Measurements from ENCODE around the gene LZTS2.

The LZTS2 gene

DNA sequence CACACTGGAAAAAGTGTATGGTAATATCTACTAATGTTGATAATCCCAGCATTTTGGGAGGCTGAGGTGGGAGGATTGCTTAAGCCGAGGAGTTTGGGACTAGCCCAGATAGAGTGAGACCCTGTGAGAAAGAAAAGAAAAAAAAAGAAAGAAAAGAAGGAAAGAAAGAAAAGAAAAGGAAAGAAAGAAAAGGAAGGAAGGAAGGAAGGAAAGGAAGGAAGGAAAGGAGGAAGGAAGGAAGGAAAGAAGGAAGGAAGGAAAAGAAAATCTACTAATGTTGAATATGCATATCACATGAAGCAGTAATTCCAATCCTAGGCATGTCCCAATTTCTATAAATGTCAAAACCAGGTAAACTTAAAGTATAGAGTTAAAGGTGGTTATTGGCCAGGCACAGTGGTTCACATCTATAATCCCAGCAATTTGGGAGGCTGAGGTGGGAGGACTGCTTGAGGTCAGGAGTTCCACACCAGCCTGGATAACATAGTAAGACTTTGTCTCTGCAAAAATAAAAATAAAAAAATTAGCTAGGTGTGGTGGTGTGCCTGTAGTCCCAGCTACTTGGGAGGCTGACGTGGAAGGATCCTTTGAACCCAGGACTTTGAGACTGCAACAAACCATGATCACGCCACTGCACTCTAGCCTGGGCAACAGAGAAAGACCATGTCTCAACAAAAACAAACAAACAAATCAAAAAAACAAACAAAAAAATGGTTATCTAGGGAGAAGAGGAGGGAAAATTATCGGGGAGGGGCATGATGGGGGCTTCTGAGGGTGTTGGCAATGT is 57.0 kb downstream of the LZTS2 start:
- no peak for DNase-seq
